Transverse colon (tissue), 4 donors: ENCODE measurements around the gene ARL8B. TPM values are rescaled to one million over a fixed set of nuclear protein-coding genes. Genes with fewer than 3 reads are reported as not detected.

Experiments used
- DNase-seq: peaks from one replicate; pipeline ENCODE4 v3.0.0-alpha.2; 2019
- H3K27ac ChIP-seq, 4 donors: fragments of 200-600 bp; sonication (generic); 2 replicates each; pipeline ENCODE4 v1.5.1; 2016 to 2018; ENCODE audit warnings: inconsistent platforms in 4 of 4
- H3K27me3 ChIP-seq: fragments of 200-600 bp; sonication (generic); 2 replicates; pipeline ENCODE4 v1.5.1; 2017; ENCODE audit warnings: inconsistent platforms
- H3K36me3 ChIP-seq, 4 donors: fragments of 200-600 bp; sonication (generic); 2 replicates each; pipeline ENCODE4 v1.5.1; 2017 to 2019; ENCODE audit warnings: inconsistent platforms in 4 of 4
- H3K4me1 ChIP-seq, 4 donors: fragments of 200-600 bp; sonication (generic); 2 replicates each; pipeline ENCODE4 v1.5.1; 2017 to 2020; ENCODE audit warnings: inconsistent platforms in 4 of 4
- H3K4me3 ChIP-seq, 4 donors: fragments of 200-600 bp; sonication (generic); 1 replicate in 1 of 4; 2 replicates in 3 of 4; pipeline versions ENCODE4 v1.5.1 to v1.6.1; 2017 to 2019; ENCODE audit warnings: inconsistent platforms in 4 of 4
- H3K9me3 ChIP-seq, 2 donors: fragments of 200-600 bp; sonication (generic); 2 replicates each; pipeline ENCODE4 v1.5.1; 2017 to 2019; ENCODE audit warnings: inconsistent platforms in 2 of 2
- CTCF ChIP-seq, 5 experiments: fragments of 200-600 bp in 3 of 5; fragments of 450-650 bp in 2 of 5; sonication (generic) in 3 of 5; IDR thresholded peaks; 1 replicate in 2 of 5; 2 replicates in 3 of 5; pipeline ENCODE4 v1.5.1; 2016 to 2017; ENCODE audit warnings: antibody characterized with exemption in 5 of 5, inconsistent platforms in 3 of 5, mild to moderate bottlenecking in 2 of 5, moderate library complexity in 1 of 5
- EP300 ChIP-seq: sonication (generic); formaldehyde crosslinking; IDR thresholded peaks from one replicate; pipeline ENCODE4 v1.6.1; 2017; ENCODE audit warnings: antibody characterized with exemption, low read depth
- POLR2A ChIP-seq: fragments of 450-650 bp; IDR thresholded peaks from one replicate; pipeline ENCODE4 v1.6.1; 2016; ENCODE audit warnings: antibody characterized with exemption, mild to moderate bottlenecking, moderate library complexity
- POLR2AphosphoS5 ChIP-seq, 3 donors: sonication (generic); formaldehyde crosslinking; IDR thresholded peaks; one replicate each; pipeline ENCODE4 v1.6.1; 2016; ENCODE audit warnings: antibody characterized with exemption in 3 of 3
- WGBS, 2 donors: methylation state at CpG; one replicate each; pipeline ENCODE4 v1.1.5; 2018; ENCODE audit warnings: low coverage in 1 of 2; 5-methylcytosine and 5-hydroxymethylcytosine counted together
- in situ Hi-C, 4 donors: fragments of 200-750 bp; cut with MboI; loops; one replicate each; pipeline versions ENCODE4 v1.15.0 to v1.15.1; 2017; ENCODE audit warnings: low sequenced_read_pairs in 3 of 4, low pct_ligation_motif_present in 1 of 4, low pct_unique_long_range_greater_than_20kb in 1 of 4
- intact Hi-C: fragments of 100-400 bp; cut with DNase I; formaldehyde crosslinking; loops from one replicate; pipeline ENCODE4 v1.15.1; 2023; ENCODE audit warnings: low total_unique reads
- total RNA-seq, 4 donors: library from RNA; depleted of rRNA; stranded (reverse); fragments of >200 nt; gene quantifications; one replicate each; pipeline ENCODE4 v1.1.0, GENCODE V29; 2016

The ARL8B gene
- total RNA-seq, 4 donors from 2014 or later = 13.1 to 47.2 (median 31.9) TPM

- TF ChIP-seq EP300 = no peak
- TF ChIP-seq POLR2A = no peak
- TF ChIP-seq CTCF (IDR thresholded peaks at IDR 0.05) = no peak
- no peak for TF ChIP-seq POLR2AphosphoS5 (IDR thresholded peaks at IDR 0.05)
These were observed 96.7 kb downstream of the ARL8B start for GRCh38 chr3:5218815-5219214.

GRCh38 chr3:5219216-5219615 is 97.1 kb downstream of the ARL8B start:
- DNase-seq = no peak
- 85 to 100% methylated on average over 1 to 4 of the region's 4 CpGs for WGBS, 2 donors
- TF ChIP-seq POLR2AphosphoS5 (IDR thresholded peaks at IDR 0.05) (no peak), EP300 (no peak), CTCF (IDR thresholded peaks at IDR 0.05) (no peak), POLR2A (no peak)
- H3K4me3 ChIP-seq = no peak overlapping the region
- H3K27me3 ChIP-seq = no peaks in the 10 kb centered on the region
- peaks cover 0 to 42% (median 7%) of the 10 kb centered on the region in 4 donors for H3K36me3 ChIP-seq
- H3K4me1 ChIP-seq = peaks cover 0 to 16% (median 2%) of the 10 kb centered on the region in 4 donors
- in situ Hi-C loops (no loop called here), intact Hi-C loops (no loop called here)
- no peaks in the 10 kb centered on the region for H3K9me3 ChIP-seq
- H3K27ac ChIP-seq = no peak overlapping the region

More at GRCh38 chr3:5218815-5219214, 96.7 kb downstream of the ARL8B start:
- peaks cover 0 to 46% (median 9%) of the 10 kb centered on the region in 4 donors for H3K36me3 ChIP-seq
- DNase-seq = no peak
- no peaks in the 10 kb centered on the region for H3K9me3 ChIP-seq
- no peaks in the 10 kb centered on the region for H3K27me3 ChIP-seq
- H3K27ac ChIP-seq = no peak overlapping the region
- intact Hi-C loops (no loop called here), in situ Hi-C loops (no loop called here)
- no peak overlapping the region for H3K4me3 ChIP-seq
- peaks cover 0 to 16% (median 2%) of the 10 kb centered on the region in 4 donors for H3K4me1 ChIP-seq
- 79 to 81% methylated on average over 5 of the region's 5 CpGs for WGBS, 2 donors

GRCh38 chr3:5220193-5220592 is 98.1 kb downstream of the ARL8B start:
- Histone ChIP-seq H3K27ac (no peak overlapping the region), H3K4me3 (no peak overlapping the region), H3K27me3 (no peaks in the 10 kb centered on the region), H3K36me3 (peaks cover 0 to 34% (median 6%) of the 10 kb centered on the region in 4 donors), H3K9me3 (no peaks in the 10 kb centered on the region), H3K4me1 (peaks cover 0 to 16% (median 2%) of the 10 kb centered on the region in 4 donors)
- intact Hi-C loops (no loop called here), in situ Hi-C loops (no loop called here)
- TF ChIP-seq EP300 = no peak
- no peak for TF ChIP-seq POLR2AphosphoS5 (IDR thresholded peaks at IDR 0.05)
- no peak for TF ChIP-seq CTCF (IDR thresholded peaks at IDR 0.05)
- TF ChIP-seq POLR2A = no peak
- 69% methylated on average over 5 of the region's 5 CpGs; no CpG with 5 or more reads in 1 of the 2 donors for WGBS, 2 donors
- DNase-seq = no peak

- Histone ChIP-seq H3K4me1 (peaks cover 0 to 16% (median 2%) of the 10 kb centered on the region in 4 donors), H3K27ac (no peak overlapping the region), H3K4me3 (no peak overlapping the region), H3K9me3 (no peaks in the 10 kb centered on the region), H3K27me3 (no peaks in the 10 kb centered on the region), H3K36me3 (peaks cover 0 to 28% (median 3%) of the 10 kb centered on the region in 4 donors)
- in situ Hi-C loops (no loop called here), intact Hi-C loops (no loop called here)
- no peak for TF ChIP-seq CTCF (IDR thresholded peaks at IDR 0.05)
- no peak for TF ChIP-seq POLR2A
- TF ChIP-seq EP300 = no peak
- TF ChIP-seq POLR2AphosphoS5 (IDR thresholded peaks at IDR 0.05) = no peak
- WGBS, 2 donors = 95 to 100% methylated on average over 1 to 11 of the region's 11 CpGs
- DNase-seq = no peak
These were observed 98.8 kb downstream of the ARL8B start for GRCh38 chr3:5220667-5221431.
